ENCODE results near the gene APOB. TPM values are rescaled to one million over a fixed set of nuclear protein-coding genes. Genes with fewer than 3 reads are reported as not detected.

APOB gene
- total and polyA plus RNA-seq, 12 donors: 0.22 to 45.4 (median 8.4) TPM

GRCh38 chr2:20998972-20999905 is 44.6 kb downstream of the APOB start:
- no peaks in the 10 kb centered on the region for H3K4me1 ChIP-seq
- ATAC-seq (no peak), DNase-seq (no peak)
- no peaks in the 10 kb centered on the region for H3K9me3 ChIP-seq
- H3K27ac ChIP-seq: no peak overlapping the region
- H3K36me3 ChIP-seq: peaks cover 0 to 3% (median 0%) of the 10 kb centered on the region in 9 donors
- WGBS, 2 donors: 86 to 87% methylated on average over 5 of the region's 5 CpGs
- intact Hi-C loops (cut with DNase I): no loop called here
- H3K27me3 ChIP-seq: peaks cover 0 to 6% (median 0%) of the 10 kb centered on the region in 7 donors
- no peak overlapping the region for H3K4me3 ChIP-seq
- TF ChIP-seq CTCF (IDR thresholded peaks at IDR 0.05): no peak

- WGBS, 2 donors: 77 to 80% methylated on average over 7 of the region's 7 CpGs
- H3K9me3 ChIP-seq: no peaks in the 10 kb centered on the region
Observed at GRCh38 chr2:20997953-20998722, 45.7 kb downstream of the APOB start.

GRCh38 chr2:20994130-20994529 is 49.7 kb downstream of the APOB start:
- WGBS, 2 donors: 66 to 77% methylated on average over 5 of the region's 5 CpGs
- H3K4me1 ChIP-seq: no peaks in the 10 kb centered on the region
- intact Hi-C loops (cut with DNase I): no loop called here
- no peaks in the 10 kb centered on the region for H3K36me3 ChIP-seq
- TF ChIP-seq CTCF (IDR thresholded peaks at IDR 0.05): no peak
- no peak overlapping the region for H3K4me3 ChIP-seq
- H3K27ac ChIP-seq: no peak overlapping the region
- DNase-seq (no peak), ATAC-seq (no peak)
- no peaks in the 10 kb centered on the region for H3K9me3 ChIP-seq
- H3K27me3 ChIP-seq: peaks cover 0 to 10% (median 0%) of the 10 kb centered on the region in 7 donors

More at GRCh38 chr2:20997953-20998722, 45.7 kb downstream of the APOB start:
- no peak for ATAC-seq
- no peak overlapping the region for H3K4me3 ChIP-seq
- intact Hi-C loops (cut with DNase I): no loop called here
- H3K36me3 ChIP-seq: peaks cover 0 to 3% (median 0%) of the 10 kb centered on the region in 9 donors
- no peak for DNase-seq
- TF ChIP-seq CTCF (IDR thresholded peaks at IDR 0.05): no peak
- H3K4me1 ChIP-seq: no peaks in the 10 kb centered on the region
- H3K27me3 ChIP-seq: peaks cover 0 to 6% (median 0%) of the 10 kb centered on the region in 7 donors
- H3K27ac ChIP-seq: no peak overlapping the region

- H3K27ac ChIP-seq: no peak overlapping the region
- intact Hi-C loops (cut with DNase I): no loop called here
- WGBS, 2 donors: 59 to 61% methylated on average over 8 of the region's 8 CpGs
- H3K4me3 ChIP-seq: no peak overlapping the region
- H3K9me3 ChIP-seq: no peaks in the 10 kb centered on the region
- H3K27me3 ChIP-seq: peaks cover 0 to 10% (median 0%) of the 10 kb centered on the region in 7 donors
- no peak for TF ChIP-seq CTCF (IDR thresholded peaks at IDR 0.05)
- no peaks in the 10 kb centered on the region for H3K36me3 ChIP-seq
- DNase-seq (no peak), ATAC-seq (peak in 2 of 8 donors; percentile 56 to 72)
- H3K4me1 ChIP-seq: no peaks in the 10 kb centered on the region
Observed at GRCh38 chr2:20992201-20992711, 51.6 kb downstream of the APOB start.
